ENCODE measurements around the gene GYS1.
"Not testable (repeated sequence)": the region's sequence is repeated elsewhere in the genome, so short reads cannot be mapped to it uniquely, and the experiment has no call there.

GYS1 gene

GRCh38 chr19:49020931-49021895, 28.1 kb upstream of the GYS1 start:
- H3K4me1 ChIP-seq (ENCODE audit: insufficient read depth, low read length, poor library complexity, severe bottlenecking) = peaks cover 7% of the 10 kb centered on the region
- no peaks in the 10 kb centered on the region; the same call in 1 of the 2 replicates for H3K36me3 ChIP-seq (ENCODE audit: insufficient read depth, low read length)
- H3K9ac ChIP-seq (ENCODE audit: low read depth, low read length, poor library complexity, severe bottlenecking) = no peak overlapping the region
- no peak overlapping the region for H2AFZ ChIP-seq (ENCODE audit: low read length)
- H3F3A ChIP-seq (ENCODE audit: low read depth) = no peaks in the 10 kb centered on the region
- H3K4me2 ChIP-seq (ENCODE audit: low read depth, low read length, poor library complexity, severe bottlenecking) = peak overlapping the region; percentile 18
- H3K4me3 ChIP-seq (ENCODE audit: low read length, poor library complexity, severe bottlenecking) = peak overlapping the region; percentile 7
- TF ChIP-seq CTCF (conservative IDR thresholded peaks at IDR 0.05; ENCODE audit: low read length) (no peak), EZH2phosphoT487 (IDR thresholded peaks at IDR 0.05; ENCODE audit: borderline replicate concordance) (no peak)
- no peaks in the 10 kb centered on the region for H4K20me1 ChIP-seq (ENCODE audit: insufficient read depth, low read length, poor library complexity, severe bottlenecking)
- no peaks in the 10 kb centered on the region for H3K9me3 ChIP-seq (ENCODE audit: insufficient read depth, low read depth, low read length)
- no peaks in the 10 kb centered on the region for H3K79me2 ChIP-seq (ENCODE audit: insufficient read depth, low read length)
- no peaks in the 10 kb centered on the region for H3K9me2 ChIP-seq (replicated peaks; ENCODE audit: low read depth, low read length)
- no peaks in the 10 kb centered on the region for H3K27me3 ChIP-seq (ENCODE audit: insufficient read depth, low read length, poor library complexity, severe bottlenecking)

GRCh38 chr19:49020342-49020741, 27.2 kb upstream of the GYS1 start:
- Histone ChIP-seq H3K79me2 (ENCODE audit: insufficient read depth, low read length) (no peaks in the 10 kb centered on the region), H3K9ac (ENCODE audit: low read depth, low read length, poor library complexity, severe bottlenecking) (no peak overlapping the region), H2AFZ (ENCODE audit: low read length) (no peak overlapping the region), H3F3A (ENCODE audit: low read depth) (no peaks in the 10 kb centered on the region), H4K20me1 (ENCODE audit: insufficient read depth, low read length, poor library complexity, severe bottlenecking) (no peaks in the 10 kb centered on the region), H3K4me2 (ENCODE audit: low read depth, low read length, poor library complexity, severe bottlenecking) (peak overlapping the region; percentile 18), H3K9me3 (ENCODE audit: insufficient read depth, low read depth, low read length) (no peaks in the 10 kb centered on the region), H3K9me2 (replicated peaks; ENCODE audit: low read depth, low read length) (no peaks in the 10 kb centered on the region), H3K4me3 (ENCODE audit: low read length, poor library complexity, severe bottlenecking) (no peak overlapping the region), H3K27me3 (ENCODE audit: insufficient read depth, low read length, poor library complexity, severe bottlenecking) (no peaks in the 10 kb centered on the region), H3K4me1 (ENCODE audit: insufficient read depth, low read length, poor library complexity, severe bottlenecking) (peaks cover 7% of the 10 kb centered on the region), H3K36me3 (ENCODE audit: insufficient read depth, low read length) (peaks cover 9% of the 10 kb centered on the region; the same call in 1 of the 2 replicates)
- no peak for TF ChIP-seq EZH2phosphoT487 (IDR thresholded peaks at IDR 0.05; ENCODE audit: borderline replicate concordance)
- TF ChIP-seq CTCF (conservative IDR thresholded peaks at IDR 0.05; ENCODE audit: low read length) = no peak

GRCh38 chr19:49019242-49019932, 26.3 kb upstream of the GYS1 start:
- Histone ChIP-seq H3K4me2 (ENCODE audit: low read depth, low read length, poor library complexity, severe bottlenecking) (no peak overlapping the region), H3K79me2 (ENCODE audit: insufficient read depth, low read length) (no peaks in the 10 kb centered on the region), H3K36me3 (ENCODE audit: insufficient read depth, low read length) (peaks cover 18% of the 10 kb centered on the region; the same call in 1 of the 2 replicates), H3K27me3 (ENCODE audit: insufficient read depth, low read length, poor library complexity, severe bottlenecking) (no peaks in the 10 kb centered on the region), H3K4me1 (ENCODE audit: insufficient read depth, low read length, poor library complexity, severe bottlenecking) (peaks cover 7% of the 10 kb centered on the region), H3K9me2 (replicated peaks; ENCODE audit: low read depth, low read length) (no peaks in the 10 kb centered on the region), H3K4me3 (ENCODE audit: low read length, poor library complexity, severe bottlenecking) (no peak overlapping the region), H3F3A (ENCODE audit: low read depth) (no peaks in the 10 kb centered on the region), H3K9me3 (ENCODE audit: insufficient read depth, low read depth, low read length) (no peaks in the 10 kb centered on the region), H2AFZ (ENCODE audit: low read length) (no peak overlapping the region), H3K9ac (ENCODE audit: low read depth, low read length, poor library complexity, severe bottlenecking) (no peak overlapping the region), H4K20me1 (ENCODE audit: insufficient read depth, low read length, poor library complexity, severe bottlenecking) (no peaks in the 10 kb centered on the region)
- TF ChIP-seq EZH2phosphoT487 (IDR thresholded peaks at IDR 0.05; ENCODE audit: borderline replicate concordance) = no peak
- no peak; the same call in 1 of the 2 replicates for TF ChIP-seq CTCF (conservative IDR thresholded peaks at IDR 0.05; ENCODE audit: low read length)

GRCh38 chr19:49018388-49019241, 25.5 kb upstream of the GYS1 start:
- H3K4me1 ChIP-seq (ENCODE audit: insufficient read depth, low read length, poor library complexity, severe bottlenecking); H3K4me3 ChIP-seq (ENCODE audit: low read length, poor library complexity, severe bottlenecking); H3K27me3 ChIP-seq (ENCODE audit: insufficient read depth, low read length, poor library complexity, severe bottlenecking); H3F3A ChIP-seq (ENCODE audit: low read depth); H3K9me2 ChIP-seq (replicated peaks; ENCODE audit: low read depth, low read length); H4K20me1 ChIP-seq (ENCODE audit: insufficient read depth, low read length, poor library complexity, severe bottlenecking); H3K4me2 ChIP-seq (ENCODE audit: low read depth, low read length, poor library complexity, severe bottlenecking); H3K9ac ChIP-seq (ENCODE audit: low read depth, low read length, poor library complexity, severe bottlenecking); H2AFZ ChIP-seq (ENCODE audit: low read length); H3K79me2 ChIP-seq (ENCODE audit: insufficient read depth, low read length); H3K9me3 ChIP-seq (ENCODE audit: insufficient read depth, low read depth, low read length): not testable (repeated sequence)
- peaks cover 20% of the 10 kb centered on the region; the same call in 1 of the 2 replicates for H3K36me3 ChIP-seq (ENCODE audit: insufficient read depth, low read length)

Data from Loucy (cell line).